ENCODE results near the gene RAP1A. TPM values are rescaled to one million over a fixed set of nuclear protein-coding genes. Genes with fewer than 3 reads are reported as not detected.

Gene RAP1A
- total RNA-seq, 2 donors from 2014 or later, result 83.9 to 146 TPM

GRCh38 chr1:111707906-111708305, 88.3 kb downstream of the RAP1A start:
- intact Hi-C loops (cut with DNase I), result no loop called here
- Histone ChIP-seq H3K27me3 (no peaks in the 10 kb centered on the region), H3K36me3 (no peaks in the 10 kb centered on the region), H3K4me1 (no peaks in the 10 kb centered on the region), H3K27ac (no peak overlapping the region), H3K9me3 (no peaks in the 10 kb centered on the region), H3K9ac (ENCODE audit: low read depth in 2 of 2, low read length in 2 of 2) (no peak overlapping the region), H3K4me3 (no peak overlapping the region)
- no peak for TF ChIP-seq CTCF (IDR thresholded peaks at IDR 0.05)
- DNase-seq, result no peak

DNA sequence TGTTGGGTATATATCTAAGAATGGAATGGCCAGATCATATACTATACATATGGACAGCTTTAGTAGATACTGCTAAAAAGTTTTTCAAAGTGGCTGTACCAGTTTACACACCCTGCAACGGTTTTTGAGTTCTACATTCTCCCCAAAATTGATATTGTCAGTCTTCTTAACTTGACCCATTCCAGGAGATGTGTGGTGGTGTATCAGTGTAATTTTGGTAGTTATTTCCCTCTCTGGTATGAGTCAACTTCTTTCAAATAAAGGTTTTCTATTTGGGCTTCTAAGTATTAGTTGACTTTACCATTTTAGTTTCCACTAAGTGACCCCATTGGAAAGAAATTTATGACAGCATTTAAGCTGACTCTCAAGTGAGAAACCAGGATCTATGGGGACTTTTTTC, 90.4 kb downstream of the RAP1A start:
- Histone ChIP-seq H3K27ac (no peak overlapping the region), H3K4me3 (no peak overlapping the region), H3K9ac (ENCODE audit: low read depth in 2 of 2, low read length in 2 of 2) (no peak overlapping the region), H3K9me3 (no peaks in the 10 kb centered on the region), H3K4me1 (no peaks in the 10 kb centered on the region), H3K36me3 (no peaks in the 10 kb centered on the region), H3K27me3 (no peaks in the 10 kb centered on the region)
- no peak for TF ChIP-seq CTCF (IDR thresholded peaks at IDR 0.05)
- no peak for DNase-seq
- intact Hi-C loops (cut with DNase I), result no loop called here

- H3K9me3 ChIP-seq, result no peaks in the 10 kb centered on the region
- no peaks in the 10 kb centered on the region for H3K36me3 ChIP-seq
- H3K4me3 ChIP-seq, result no peak overlapping the region
- intact Hi-C loops (cut with DNase I), result loop anchor here (5.0 kb wide), 1 partner anchor 36 kb away; no protein-coding TSS in a partner anchor
- H3K27me3 ChIP-seq, result no peaks in the 10 kb centered on the region
- H3K27ac ChIP-seq, result no peak overlapping the region
- TF ChIP-seq CTCF (IDR thresholded peaks at IDR 0.05), result no peak
- H3K4me1 ChIP-seq, result no peaks in the 10 kb centered on the region
- no peak overlapping the region for H3K9ac ChIP-seq (ENCODE audit: low read depth in 2 of 2, low read length in 2 of 2)
- no peak for DNase-seq
Measured at GRCh38 chr1:111716333-111716732, 96.7 kb downstream of the RAP1A start.

- no peaks in the 10 kb centered on the region for H3K4me1 ChIP-seq
- H3K9me3 ChIP-seq, result no peaks in the 10 kb centered on the region
- no peaks in the 10 kb centered on the region for H3K27me3 ChIP-seq
- no peak for DNase-seq
- intact Hi-C loops (cut with DNase I), result loop anchor here (5.0 kb wide), 1 partner anchor 35 kb away; no protein-coding TSS in a partner anchor
- H3K9ac ChIP-seq (ENCODE audit: low read depth in 2 of 2, low read length in 2 of 2), result no peak overlapping the region
- no peaks in the 10 kb centered on the region for H3K36me3 ChIP-seq
- no peak overlapping the region for H3K4me3 ChIP-seq
- no peak overlapping the region for H3K27ac ChIP-seq
- no peak for TF ChIP-seq CTCF (IDR thresholded peaks at IDR 0.05)
Measured at GRCh38 chr1:111717450-111717849, 97.9 kb downstream of the RAP1A start.

DNA sequence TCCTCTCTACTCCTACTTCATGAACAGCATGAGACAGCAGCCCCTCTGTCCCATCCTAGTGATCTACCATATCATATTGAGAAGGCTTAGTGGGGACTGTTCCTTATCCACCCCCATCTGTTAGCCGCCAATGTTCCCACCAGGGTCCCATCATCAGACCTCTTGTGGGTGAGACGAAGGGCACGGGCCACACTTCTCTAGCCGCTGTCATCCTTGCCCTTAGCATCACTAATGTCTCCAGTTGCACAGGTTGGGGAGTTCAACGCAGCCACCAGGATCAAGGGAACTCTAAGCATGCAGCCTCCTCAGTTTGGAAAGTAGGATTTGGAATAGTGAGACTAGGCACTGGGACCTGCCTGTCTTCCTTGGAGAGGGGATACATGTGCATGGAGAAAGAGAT, 99.5 kb downstream of the RAP1A start:
- H3K9ac ChIP-seq (ENCODE audit: low read depth in 2 of 2, low read length in 2 of 2), result no peak overlapping the region
- no peak overlapping the region for H3K27ac ChIP-seq
- DNase-seq, result no peak
- H3K4me1 ChIP-seq, result no peaks in the 10 kb centered on the region
- H3K36me3 ChIP-seq, result no peaks in the 10 kb centered on the region
- no peak overlapping the region for H3K4me3 ChIP-seq
- no peaks in the 10 kb centered on the region for H3K27me3 ChIP-seq
- TF ChIP-seq CTCF (IDR thresholded peaks at IDR 0.05), result no peak
- intact Hi-C loops (cut with DNase I), result loop anchor here (5.0 kb wide), 1 partner anchor 33 kb away; no protein-coding TSS in a partner anchor
- H3K9me3 ChIP-seq, result no peaks in the 10 kb centered on the region
